Type B pancreatic cell (in vitro differentiated cells): ENCODE measurements around the gene RAB40A. TPM values are rescaled to one million over a fixed set of nuclear protein-coding genes. Genes with fewer than 3 reads are reported as not detected.
A peak's percentile ranks its signal among the peaks of the same experiment; 100 is the strongest.

Source experiments
- DNase-seq: peaks from one replicate; pipeline ENCODE4 v3.0.0; 2021; ENCODE audit warnings: mixed read lengths; ENCODE audit not compliant: unreplicated experiment; ENCODE audit errors: extremely low spot score
- H3K27ac Mint-ChIP-seq: 2 replicates; pipeline ENCODE4 v1.8.0; 2021; ENCODE audit warnings: mild to moderate bottlenecking, mixed read lengths
- H3K27me3 Mint-ChIP-seq: 2 replicates; pipeline ENCODE4 v1.8.0; 2021; ENCODE audit warnings: mixed read lengths
- H3K36me3 Mint-ChIP-seq: 2 replicates; pipeline ENCODE4 v1.8.0; 2021; ENCODE audit warnings: mixed read lengths
- H3K4me1 Mint-ChIP-seq: one replicate; pipeline ENCODE4 v1.8.0; 2021; ENCODE audit warnings: mixed read lengths; ENCODE audit not compliant: unreplicated experiment
- H3K4me3 Mint-ChIP-seq: 2 replicates; pipeline ENCODE4 v1.8.0; 2021; ENCODE audit warnings: mild to moderate bottlenecking, mixed read lengths
- H3K9me3 Mint-ChIP-seq: 2 replicates; pipeline ENCODE4 v1.8.0; 2021; ENCODE audit warnings: mixed read lengths
- CTCF ChIP-seq: fragments of 200-600 bp; sonication (generic); conservative IDR thresholded peaks from 2 replicates; pipeline ENCODE4 v1.5.0; 2021; ENCODE audit warnings: antibody characterized with exemption, mild to moderate bottlenecking
- total RNA-seq: library from RNA; stranded (reverse); gene quantifications from 2 replicates; pipeline ENCODE4 v1.2.1, GENCODE V29; 2021; ENCODE audit warnings: low replicate concordance

The RAB40A gene
- total RNA-seq, 1 donor from 2014 or later, result 0.51 TPM

- Mint-ChIP-seq H3K27ac (no peak overlapping the region), H3K9me3 (no peaks in the 10 kb centered on the region), H3K36me3 (no peaks in the 10 kb centered on the region), H3K4me1 (no peaks in the 10 kb centered on the region), H3K4me3 (no peak overlapping the region), H3K27me3 (peaks cover 8% of the 10 kb centered on the region)
- TF ChIP-seq CTCF, result no peak
- no peak for DNase-seq
Observed at GRCh38 chrX:103556963-103557612, 37.8 kb upstream of the RAB40A start.

DNA sequence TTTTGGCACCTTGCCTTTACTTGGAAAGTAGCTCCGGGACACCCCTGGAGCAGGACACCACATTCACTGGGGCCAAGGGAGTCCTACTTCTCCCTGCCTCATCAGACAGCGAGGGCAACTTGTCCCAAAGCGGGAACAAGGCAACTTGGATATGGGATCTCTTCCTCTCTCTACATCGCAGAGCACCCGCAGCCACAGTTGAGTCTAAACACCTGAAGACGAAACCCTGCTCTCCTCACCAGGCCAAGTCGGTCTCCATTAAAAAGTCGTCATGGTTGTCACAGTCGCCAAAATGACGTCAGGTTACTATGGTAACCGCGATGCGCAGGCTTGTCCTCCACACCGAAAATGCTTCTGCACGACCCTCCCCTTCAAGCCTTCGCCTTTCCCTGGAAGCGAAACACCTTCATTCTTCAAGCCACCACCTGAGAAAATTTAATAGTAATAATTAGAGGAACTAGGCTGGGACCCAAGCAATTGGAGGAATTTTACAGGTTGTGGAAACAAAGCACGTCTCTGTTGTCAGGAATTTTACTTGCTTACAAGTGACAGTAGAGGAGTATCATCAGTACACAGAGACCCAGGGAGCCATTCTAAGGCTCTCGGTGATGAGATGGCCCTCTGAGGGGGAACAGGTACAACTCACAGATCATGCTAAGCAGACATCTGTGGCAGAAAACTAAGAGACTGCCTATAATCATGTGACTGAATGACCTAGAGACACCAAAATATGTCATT is 35.6 kb upstream of the RAB40A start:
- H3K4me1 Mint-ChIP-seq, result no peaks in the 10 kb centered on the region
- no peak for DNase-seq
- H3K36me3 Mint-ChIP-seq, result no peaks in the 10 kb centered on the region
- peak overlapping the region; percentile 94 for H3K27ac Mint-ChIP-seq
- TF ChIP-seq CTCF, result no peak
- no peaks in the 10 kb centered on the region for H3K9me3 Mint-ChIP-seq
- peaks cover 3% of the 10 kb centered on the region for H3K27me3 Mint-ChIP-seq
- H3K4me3 Mint-ChIP-seq, result peak overlapping the region; percentile 92

DNA sequence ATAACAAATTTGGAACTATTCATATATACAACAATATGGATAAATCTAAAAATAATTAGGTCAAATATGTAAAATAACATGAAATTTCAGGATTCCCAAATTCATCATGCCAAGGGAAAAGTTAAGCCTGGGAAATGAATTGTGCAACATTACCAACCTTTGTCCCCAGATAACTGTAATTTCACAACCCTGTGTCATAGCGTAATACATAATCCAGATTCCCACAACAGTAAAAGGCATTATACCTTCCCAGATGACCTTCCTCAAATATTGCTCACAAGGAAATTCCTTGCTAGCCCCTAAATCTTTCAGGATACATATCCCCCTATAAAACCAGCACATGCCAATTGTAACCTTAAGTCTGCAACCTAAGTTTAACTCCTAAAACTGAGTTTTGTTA is 32.9 kb upstream of the RAB40A start:
- no peaks in the 10 kb centered on the region for H3K4me1 Mint-ChIP-seq
- no peak overlapping the region for H3K27ac Mint-ChIP-seq
- no peak for DNase-seq
- no peak for TF ChIP-seq CTCF
- no peaks in the 10 kb centered on the region for H3K36me3 Mint-ChIP-seq
- no peak overlapping the region for H3K4me3 Mint-ChIP-seq
- no peaks in the 10 kb centered on the region for H3K9me3 Mint-ChIP-seq
- no peaks in the 10 kb centered on the region for H3K27me3 Mint-ChIP-seq

DNA sequence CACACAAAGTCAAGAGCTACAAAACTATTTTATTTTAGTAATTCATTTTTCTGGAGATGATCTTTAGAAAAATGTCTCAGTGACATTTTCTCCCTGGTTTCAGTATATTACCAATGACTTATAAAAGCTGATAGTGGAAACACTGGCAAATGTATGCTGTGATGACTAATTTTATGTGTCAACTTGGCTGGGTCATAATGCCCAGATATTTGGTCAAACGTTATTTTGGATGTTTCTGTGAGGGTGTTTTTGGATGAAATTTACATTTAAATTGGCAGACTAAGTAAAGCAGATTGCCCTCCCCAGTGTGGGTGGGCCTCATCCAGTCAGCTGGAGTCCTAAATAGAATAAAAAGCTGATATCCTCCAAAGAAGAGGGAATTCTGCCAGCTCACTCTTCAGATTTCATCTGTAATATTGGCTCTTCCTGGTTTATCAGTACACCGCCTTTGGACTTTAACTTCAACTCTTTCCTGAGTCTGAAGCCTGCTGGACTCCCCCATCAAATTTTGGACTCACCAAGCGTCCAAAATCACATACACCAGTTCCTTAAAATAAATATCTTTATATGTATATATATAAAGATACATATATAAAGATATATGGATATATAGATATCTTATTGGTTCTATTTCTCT is 31.2 kb upstream of the RAB40A start:
- H3K9me3 Mint-ChIP-seq, result no peaks in the 10 kb centered on the region

GRCh38 chrX:103549916-103550315 is 30.6 kb upstream of the RAB40A start:
- H3K4me1 Mint-ChIP-seq, result no peaks in the 10 kb centered on the region
- H3K9me3 Mint-ChIP-seq, result no peaks in the 10 kb centered on the region
- TF ChIP-seq CTCF, result no peak
- no peak overlapping the region for H3K27ac Mint-ChIP-seq
- H3K36me3 Mint-ChIP-seq, result no peaks in the 10 kb centered on the region
- H3K27me3 Mint-ChIP-seq, result no peaks in the 10 kb centered on the region
- no peak for DNase-seq
- no peak overlapping the region for H3K4me3 Mint-ChIP-seq

More for the DNA sequence above, 31.2 kb upstream of the RAB40A start:
- Mint-ChIP-seq H3K27ac (no peak overlapping the region), H3K4me1 (no peaks in the 10 kb centered on the region), H3K27me3 (no peaks in the 10 kb centered on the region), H3K36me3 (no peaks in the 10 kb centered on the region), H3K4me3 (no peak overlapping the region)
- no peak for DNase-seq
- TF ChIP-seq CTCF, result no peak
